Activated CD4-positive, alpha-beta T cell treated with anti-CD3 and anti-CD28 coated beads for 24 hours (primary cell): ENCODE results near the gene SUPT16H.
A peak's percentile ranks its signal among the peaks of the same experiment; 100 is the strongest.
"Not testable (repeated sequence)": the region's sequence is repeated elsewhere in the genome, so short reads cannot be mapped to it uniquely, and the experiment has no call there.

Source experiments
- DNase-seq, 2 donors: peaks; one replicate each; pipeline ENCODE4 v3.0.0-alpha.2; 2020; ENCODE audit warnings: low read depth in 2 of 2

The SUPT16H gene

DNA sequence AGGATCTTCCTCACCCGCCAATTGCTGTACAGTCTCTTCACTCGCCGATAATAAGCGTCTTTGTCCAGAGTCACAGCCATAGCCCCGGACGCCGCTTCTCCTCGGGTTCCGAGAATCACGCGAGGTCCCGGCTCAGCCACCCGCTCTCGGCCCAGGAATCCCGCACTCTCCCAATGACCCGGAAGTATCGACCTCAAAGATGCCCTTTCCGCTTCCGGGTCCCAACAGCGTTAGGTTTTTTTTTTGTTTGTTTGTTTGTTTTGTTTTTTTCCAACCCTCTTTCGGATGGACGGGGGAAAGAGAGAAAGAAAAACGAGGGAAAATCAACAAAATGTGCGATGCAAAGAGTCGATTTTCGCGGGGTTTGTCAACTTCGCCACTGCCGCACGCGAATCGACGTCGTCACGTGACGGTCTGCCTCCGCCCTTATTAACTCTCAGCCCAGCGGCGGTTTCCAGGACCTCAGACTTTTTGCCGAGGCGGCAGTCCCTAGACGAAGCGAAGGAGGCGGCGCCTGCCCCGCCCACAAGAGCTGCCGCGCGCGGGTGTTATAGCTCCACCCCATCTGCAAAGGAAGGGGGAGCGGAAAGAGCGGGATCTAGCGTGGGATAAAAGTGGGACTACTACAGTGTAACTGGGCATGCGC, at the start of gene SUPT16H:
SUPT16H (minus strand) TSS at position 172 of the 646 bp plus-strand sequence; CDS start at position 80, 92 bp downstream.
- peak; percentile 90 to 95 for DNase-seq

DNA sequence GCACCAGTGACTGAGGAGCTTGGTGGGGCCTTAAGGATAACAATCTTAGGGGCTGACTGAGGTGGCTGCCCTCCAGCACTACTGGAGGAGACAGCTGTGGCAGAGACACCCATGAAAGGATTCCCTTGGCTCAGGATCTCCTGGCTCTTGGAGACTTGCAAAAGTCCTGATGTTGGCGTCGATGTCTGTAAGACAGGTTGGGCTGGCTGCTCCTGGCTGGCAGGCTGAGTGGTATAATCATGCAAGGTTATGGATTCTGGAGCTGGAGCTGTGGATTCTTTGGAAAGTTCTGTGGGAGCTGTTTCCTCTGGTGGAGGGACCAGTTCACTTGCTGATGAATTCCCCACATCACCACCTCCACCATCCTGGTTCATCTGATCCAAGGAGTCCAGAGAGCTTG, 47.3 kb upstream of the SUPT16H start:
- DNase-seq: no peak

DNA sequence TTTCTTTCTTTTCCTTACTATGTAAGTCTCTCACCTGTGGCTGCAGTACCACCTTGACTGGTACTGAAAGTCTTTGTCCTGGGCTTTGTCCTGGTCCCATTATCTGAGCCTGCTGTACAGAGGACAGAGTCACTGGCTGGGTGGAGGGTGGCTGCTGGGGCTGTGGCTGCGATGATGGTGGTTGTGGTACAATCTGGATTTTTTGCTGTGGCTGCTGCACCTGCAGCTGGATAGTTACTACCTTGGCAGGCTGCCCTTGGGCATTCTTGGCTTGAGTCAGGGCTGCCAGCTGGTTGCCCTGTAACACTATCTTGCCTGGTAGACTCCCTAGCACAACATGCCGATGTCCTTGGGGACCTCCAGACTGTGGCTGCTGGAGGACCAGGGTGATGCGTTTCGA, 45.1 kb upstream of the SUPT16H start:
- no peak for DNase-seq

DNA sequence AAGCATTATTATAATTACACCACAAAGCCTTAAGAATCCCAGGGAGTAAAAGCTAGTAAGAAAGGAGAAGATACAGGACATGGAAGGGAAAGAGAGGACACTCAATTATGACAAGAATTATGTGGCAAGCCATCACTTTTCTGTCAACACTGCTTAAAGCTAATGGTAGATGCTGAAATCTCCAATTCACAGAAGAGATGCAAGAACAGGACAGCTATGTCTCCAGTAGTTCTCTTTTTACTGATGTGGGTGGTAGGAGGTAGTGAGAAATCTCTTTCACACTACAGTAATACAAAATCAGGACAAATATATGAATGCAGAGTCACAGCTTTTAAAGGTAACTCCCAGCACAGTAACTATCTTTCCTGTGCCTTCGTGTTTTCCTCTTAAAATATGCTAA, 42.9 kb upstream of the SUPT16H start:
- DNase-seq: no peak

DNA sequence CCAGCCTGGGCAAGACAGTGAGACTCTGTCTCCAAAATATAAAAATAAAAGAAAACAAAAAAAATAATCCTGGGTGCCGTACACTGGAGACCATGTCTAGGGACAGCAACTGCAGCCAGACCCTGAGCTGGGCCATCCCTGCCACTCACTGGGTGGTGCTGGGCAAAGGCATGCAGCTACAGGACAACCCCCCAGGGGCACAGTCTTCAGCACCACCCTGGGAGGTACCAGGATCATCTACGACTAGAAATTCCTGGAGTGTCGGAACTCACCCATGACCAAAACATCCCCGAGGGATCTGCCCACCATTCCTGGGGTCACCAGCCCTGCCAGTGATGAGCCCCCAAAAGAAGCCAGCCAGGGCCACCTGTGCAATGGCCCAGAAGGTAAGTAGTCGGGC, 35.7 kb upstream of the SUPT16H start:
- no peak for DNase-seq

DNA sequence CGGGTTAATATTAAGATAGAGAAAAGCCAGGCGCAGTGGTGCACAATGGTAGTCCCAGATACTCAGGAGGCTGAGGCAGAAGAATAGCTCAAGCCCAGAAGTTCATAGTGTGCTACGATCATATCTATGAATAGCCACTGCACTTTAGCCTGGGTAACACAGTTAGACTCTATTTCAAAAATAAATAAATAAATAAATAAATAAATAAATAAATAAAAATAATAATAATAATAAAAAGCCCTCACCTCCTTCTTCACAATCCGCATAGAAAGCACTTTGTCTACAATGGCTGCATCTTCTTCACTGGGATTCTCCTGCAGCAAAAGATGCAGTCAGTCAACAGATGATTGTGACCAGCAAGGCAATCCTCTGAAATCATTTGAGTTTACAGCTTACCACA, 31.5 kb upstream of the SUPT16H start:
- no peak for DNase-seq

DNA sequence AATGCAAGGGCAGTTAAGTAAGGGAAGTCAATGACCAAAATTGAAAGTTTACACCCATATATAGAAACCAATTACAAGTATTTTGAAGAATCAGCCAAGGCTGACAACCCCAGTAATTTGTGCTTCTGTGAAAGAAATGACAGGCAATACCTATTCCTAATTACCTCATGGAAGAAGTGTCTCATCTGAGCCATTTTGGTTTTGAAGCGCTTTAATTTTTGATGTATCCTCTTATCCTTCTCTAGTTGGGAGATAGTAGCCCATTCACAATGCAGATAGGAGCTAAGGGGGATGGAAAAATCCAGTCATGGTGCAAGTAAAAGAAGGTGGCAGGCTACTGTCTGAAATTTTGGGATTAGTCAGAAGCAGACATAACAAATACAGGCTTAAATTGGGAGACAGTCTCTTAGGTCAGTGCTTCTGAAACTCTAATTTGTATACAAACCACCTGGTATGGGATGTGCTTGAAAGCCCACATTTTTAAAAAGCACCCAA, 30.4 kb upstream of the SUPT16H start:
- no peak for DNase-seq

DNA sequence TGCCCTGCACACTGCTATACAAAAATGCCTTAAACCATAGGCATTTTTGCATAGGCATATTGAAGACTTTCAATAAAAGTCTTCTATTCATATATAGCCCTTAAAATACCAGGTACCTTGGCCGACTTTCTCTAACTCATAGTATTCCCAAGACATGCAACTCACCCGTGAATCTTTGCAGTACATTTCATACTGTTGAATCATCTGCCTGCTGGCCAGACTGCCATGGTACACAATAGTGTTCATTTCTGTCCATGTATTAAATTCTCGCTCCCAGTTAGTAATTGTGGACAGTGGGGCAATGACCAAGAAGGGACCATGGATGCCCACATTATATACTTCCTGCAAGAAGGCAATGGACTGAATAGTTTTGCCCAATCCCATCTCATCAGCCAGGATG, 24.3 kb upstream of the SUPT16H start:
- DNase-seq: no peak

DNA sequence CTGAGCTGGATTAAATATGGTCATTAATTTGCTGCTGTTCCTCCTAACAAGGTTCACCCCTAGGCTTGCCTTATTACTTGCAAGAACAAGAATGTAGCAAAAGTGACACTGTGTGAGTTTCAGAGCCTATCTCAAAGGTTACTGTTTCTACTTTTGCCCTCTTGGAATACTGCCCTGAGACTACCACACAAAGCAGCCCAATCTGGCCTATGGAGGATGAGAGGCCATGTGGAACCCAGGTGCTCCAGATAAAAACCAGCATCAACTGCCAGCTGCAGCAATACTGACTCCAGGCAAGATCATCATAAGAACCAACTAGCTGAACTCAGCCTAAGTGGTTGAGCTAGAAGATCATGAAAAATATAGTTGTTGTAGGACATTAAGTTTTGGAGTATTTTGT, 22.4 kb upstream of the SUPT16H start:
- DNase-seq: no peak

DNA sequence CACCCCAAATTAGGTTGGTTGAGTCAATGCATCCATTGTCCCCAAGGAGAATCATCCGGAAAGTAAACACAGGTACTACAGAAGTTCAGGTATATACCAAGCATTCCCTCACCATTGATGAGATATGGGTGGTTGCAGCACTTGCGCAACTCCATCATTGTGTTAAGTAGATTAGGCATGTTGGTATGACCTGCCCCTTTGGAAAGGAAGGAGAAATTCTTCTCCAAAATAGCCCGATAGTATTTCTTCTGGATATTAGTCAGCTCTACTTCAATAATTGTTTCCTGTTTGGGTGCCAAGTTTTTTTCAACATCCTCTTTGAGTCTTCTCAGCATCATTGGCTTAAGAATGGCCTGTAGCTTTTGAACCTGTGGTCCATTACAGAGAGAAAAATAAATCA, 21.3 kb upstream of the SUPT16H start:
- DNase-seq: no peak

DNA sequence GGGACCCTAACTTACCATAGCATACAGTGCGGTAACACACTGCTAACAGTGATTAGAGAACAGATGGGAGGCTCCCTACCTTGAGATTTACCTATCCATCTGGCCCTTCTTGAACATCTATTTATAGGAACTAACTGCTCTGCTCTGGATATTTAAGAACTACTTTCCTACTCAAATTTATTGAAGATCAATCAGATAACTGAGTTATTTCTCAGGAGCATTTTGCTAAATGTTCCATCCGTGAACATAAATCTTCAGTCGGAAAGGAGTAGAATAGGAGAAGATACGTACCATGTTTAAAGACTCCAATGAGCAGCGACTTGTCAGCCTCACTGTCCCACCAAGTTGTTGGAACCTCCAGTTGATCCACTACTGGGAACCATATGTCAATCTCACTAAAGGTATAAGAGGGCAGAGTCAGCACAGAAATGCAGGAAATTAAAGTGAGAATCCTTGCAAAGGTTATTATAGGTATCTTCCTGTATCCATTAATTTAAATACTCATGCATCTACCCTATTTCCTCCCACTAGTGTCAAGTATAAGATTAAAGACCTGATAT, 15.6 kb upstream of the SUPT16H start:
- no peak for DNase-seq

DNA sequence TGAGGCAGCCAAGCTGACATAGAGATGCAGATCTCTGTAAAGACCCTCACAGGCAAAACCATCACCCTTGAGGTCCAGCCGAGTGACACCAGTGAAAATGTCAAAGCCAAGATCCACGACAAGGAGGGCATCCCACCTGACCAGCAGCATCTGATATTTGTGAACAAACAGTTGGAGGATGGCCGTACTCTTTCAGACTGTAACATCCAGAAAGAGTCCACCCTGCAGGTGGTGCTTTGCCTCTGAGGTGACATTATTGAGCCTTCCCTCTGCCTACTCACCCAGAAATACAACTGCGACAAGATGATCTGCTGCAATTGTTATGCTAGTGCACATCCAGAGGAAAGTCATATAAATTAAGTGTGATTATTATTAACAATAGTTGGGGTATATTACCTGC, 15.1 kb upstream of the SUPT16H start:
- no peak for DNase-seq

DNA sequence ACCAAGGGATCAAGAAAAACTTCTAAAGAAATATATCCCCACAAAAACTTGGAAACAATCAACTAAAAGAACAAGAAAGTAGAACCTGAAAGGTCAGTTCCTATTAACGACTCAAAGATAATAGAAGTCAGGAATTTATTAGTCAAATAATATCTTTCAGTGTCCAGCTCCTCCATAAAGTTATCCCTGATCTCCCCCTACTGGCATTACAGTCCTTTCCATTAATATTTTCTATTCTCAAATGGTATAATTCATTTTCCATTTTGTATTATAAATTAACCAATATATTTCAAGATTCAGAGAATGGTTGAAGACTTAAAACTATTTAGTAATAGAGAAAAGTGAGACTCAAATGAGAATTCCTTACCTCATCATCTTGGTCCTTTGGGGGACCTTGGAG, 11.6 kb upstream of the SUPT16H start:
- DNase-seq: no peak

DNA sequence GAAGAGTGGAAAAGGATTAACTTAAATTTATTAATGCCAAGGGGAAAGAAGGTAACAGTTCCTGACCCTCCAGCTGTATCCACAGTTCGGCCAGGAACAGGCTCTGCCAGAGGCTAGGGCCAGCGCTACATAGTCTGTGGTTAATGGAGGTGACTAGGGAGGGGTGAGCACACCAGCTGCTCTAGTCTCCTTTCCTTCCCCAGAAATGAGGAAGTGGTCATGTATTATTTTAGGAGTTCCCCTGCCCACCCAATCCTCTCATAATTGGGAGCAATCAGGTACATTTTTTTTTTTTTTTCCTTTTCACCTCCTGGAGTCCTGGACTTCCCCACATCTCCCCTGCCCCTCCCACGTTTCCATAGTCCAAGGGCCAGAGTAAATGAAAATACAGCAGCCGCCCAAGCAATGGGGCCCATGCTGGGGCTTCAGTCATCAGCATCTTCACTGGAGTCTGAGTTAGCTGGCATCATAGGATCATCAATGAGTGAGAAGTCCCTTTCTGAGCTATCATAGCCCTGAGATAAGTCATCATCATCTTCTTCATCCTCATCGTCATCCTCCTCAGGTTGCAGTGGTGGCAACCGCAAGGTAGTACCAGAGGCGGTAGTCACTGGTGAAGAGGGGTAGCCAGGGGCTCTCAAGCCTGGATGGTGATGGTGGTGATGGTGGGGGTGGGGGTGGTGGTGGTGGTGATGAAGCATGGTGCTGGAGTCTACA, 1.5 kb upstream of the SUPT16H start:
- DNase-seq: no peak

DNA sequence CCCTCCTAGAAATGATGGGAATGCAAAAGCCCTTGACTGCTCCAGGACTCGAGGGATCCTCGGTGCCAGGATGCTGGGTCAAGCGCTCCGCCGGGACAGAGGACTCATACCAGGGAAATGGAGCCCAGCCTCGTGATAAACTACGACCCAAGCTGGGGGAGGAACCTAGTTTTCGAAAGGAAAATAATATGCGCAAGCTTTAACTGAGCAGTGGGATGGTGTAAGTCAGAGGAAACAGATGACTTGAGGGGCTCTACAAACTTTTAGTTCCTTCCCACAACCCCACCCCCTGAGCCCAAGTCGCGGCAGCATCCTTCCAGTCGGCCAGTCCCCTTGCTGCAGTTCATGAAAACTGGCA, 654 bp upstream of the SUPT16H start:
- peak in 1 of 2 donors; percentile 7 for DNase-seq

DNA sequence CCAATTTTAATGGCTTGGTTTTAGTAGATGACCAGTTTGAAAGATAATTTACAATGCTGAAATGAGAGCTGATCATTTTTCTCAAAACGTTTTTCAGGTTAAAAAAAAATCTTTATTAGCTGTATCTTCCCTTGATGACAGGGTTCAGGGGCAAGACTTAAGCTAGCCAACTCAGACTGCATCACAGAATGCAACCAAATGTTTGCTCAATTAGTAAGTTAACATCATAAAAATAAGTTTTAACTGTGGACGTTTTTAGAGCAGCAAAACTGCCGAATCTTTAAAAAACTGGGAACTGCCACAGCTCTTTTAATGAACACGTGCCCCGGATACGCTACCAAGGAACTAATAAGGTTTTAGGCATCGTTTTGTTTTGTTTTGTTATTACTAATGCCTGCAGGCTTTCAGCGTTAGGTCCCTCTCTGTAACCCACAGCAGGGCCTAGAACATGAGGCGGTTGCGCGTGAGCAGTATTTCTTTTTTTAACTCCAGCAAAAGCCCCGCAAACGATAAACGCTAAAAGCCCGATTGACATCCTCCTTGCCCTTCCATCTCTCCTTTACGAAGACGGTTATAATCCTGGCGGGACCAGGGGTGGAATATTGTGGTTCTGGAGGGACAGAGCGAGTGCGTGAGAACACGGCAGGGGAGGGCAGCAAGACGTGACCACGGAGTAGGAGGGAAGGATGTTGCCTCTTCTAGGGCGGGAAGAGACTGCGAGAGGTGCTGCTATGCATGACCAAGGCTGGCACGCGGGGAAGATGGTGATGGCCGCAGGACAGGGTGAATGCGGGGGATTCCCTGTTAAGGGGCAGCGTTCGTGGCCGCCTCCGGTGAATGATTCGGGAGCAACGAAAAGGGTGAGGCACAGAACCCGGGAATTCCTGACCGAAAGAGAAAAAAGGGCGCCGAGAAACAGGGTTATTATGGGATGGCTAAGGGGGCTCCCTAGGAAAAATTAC, 652 bp downstream of the SUPT16H start:
- peak; percentile 26 to 37 for DNase-seq

DNA sequence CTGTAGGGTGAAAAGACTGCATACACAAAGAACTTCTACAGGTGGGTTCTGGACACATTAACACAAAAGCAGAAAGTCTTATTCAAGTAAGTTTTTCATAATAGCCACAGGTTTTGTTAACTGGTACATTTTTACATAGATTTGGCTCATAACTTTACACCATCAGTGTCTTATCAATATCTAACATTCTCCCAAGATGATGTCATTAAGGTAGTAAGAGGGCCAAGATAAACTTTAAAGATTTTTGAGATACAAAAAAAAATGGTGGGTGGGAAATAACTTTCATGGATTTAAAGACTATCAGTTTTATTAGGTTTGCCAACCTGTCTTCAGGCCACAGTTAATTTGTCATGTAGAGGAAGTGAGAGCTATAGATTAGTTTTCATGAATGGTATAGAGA, 1.7 kb downstream of the SUPT16H start:
- DNase-seq: no peak

DNA sequence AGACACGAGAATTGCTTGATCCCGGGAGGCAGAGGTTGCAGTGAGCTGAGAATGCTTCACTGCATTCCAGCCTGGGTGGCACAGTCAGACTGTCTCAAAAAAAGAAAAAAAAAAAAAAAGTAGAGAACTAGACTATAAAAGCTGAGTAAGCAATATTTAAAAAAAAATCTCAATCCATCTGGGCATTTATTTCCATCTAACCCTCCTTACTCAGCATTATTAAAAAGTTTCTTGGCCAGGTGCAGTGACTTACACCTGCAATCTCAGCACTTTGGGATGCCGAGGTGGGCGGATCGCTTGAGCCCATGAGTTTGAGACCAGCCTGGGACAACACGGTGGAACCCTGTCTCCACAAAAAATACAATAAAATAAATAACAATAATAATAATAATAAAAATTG, 4.5 kb downstream of the SUPT16H start:
- no peak for DNase-seq

DNA sequence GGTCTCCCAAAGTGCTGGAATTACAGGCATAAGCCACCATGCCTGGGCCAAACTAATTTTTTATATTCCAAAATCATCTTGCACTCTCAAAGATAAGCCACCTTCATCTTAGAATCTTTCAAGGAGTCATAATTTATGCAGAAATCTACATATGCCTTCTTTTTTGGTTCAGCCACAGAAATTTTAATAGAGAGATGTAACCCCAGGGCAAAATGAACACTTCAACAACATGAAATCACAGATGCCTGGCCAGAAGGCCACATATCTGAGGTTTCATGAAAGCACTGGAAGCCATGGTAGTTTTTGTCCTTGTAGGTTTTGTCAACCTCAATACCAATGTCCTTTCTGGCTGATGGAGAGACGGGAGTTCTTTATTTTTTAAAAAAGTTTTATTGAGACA, 9.8 kb downstream of the SUPT16H start:
- DNase-seq: no peak

DNA sequence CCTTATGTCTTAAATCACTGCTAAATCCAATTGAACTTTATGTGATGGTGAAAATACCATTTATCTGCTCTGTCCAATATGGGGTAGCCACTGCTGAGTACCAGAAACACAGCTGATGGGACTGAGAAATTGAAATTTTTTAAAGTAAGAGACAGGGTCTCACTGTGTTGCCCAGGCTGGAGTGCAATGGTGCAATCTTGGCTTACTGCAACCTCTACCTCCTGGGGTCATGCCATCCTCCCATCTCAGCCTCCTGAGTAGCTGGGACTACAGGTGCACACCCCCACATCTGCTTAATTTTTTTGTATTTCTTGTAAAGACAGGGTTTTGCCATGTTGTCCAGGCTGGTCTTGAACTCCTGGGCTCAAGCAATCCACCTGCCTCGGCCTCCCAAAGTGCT, 11.0 kb downstream of the SUPT16H start:
- DNase-seq: not testable (repeated sequence)

DNA sequence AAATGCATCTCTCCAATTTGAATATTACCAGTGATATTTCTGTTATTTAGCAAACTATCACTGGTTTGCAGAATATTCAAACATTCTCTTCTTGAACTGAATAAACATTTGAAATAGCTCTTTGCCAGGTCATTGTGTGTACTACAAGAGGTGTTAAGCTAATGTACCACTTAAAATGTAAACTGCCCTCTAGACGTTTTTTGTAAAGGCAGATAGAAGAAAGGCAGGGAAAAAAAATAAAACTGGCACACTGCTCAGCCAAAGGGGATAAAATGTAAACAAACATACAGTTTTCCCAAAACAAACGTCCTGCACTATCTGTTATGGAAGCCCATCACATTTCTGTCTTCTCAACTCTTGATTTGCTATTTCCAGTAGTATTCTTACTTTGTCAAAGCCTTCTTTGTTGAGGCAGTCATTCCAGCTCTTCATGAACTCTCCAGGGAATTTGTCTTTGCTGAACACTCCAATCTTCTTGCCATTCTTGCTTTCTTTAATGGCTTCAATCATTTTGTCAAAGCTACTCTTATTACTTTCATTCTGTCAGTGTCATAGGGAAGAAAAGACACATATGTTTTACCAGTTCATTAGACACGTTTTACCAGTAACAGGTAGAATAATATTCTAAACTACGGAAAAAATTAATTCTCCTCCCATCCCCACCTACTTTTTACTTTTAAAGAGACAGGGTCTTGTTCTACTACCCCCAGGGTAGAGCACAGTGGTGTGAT, 13.7 kb downstream of the SUPT16H start:
- DNase-seq: no peak
